GM18508 (cell line): ENCODE data around the gene LRP5.

Source experiments
- ATAC-seq: cut with Tn5 transposase; IDR thresholded peaks from one replicate; pipeline ENCODE4 v1.9.1; 2021; ENCODE audit warnings: moderate number of reproducible peaks; ENCODE audit not compliant: insufficient read depth, unreplicated experiment

Gene LRP5

GRCh38 chr11:68326334-68327215, 14.2 kb downstream of the LRP5 start:
- ATAC-seq = no peak

- ATAC-seq = no peak
Measured at GRCh38 chr11:68327586-68328370, 15.4 kb downstream of the LRP5 start.

- no peak for ATAC-seq
Measured at GRCh38 chr11:68328374-68329091, 16.1 kb downstream of the LRP5 start.

GRCh38 chr11:68329536-68329935, 17.1 kb downstream of the LRP5 start:
- no peak for ATAC-seq

GRCh38 chr11:68329978-68330699, 17.7 kb downstream of the LRP5 start:
- ATAC-seq = no peak

- ATAC-seq = no peak
Measured at GRCh38 chr11:68330700-68331337, 18.4 kb downstream of the LRP5 start.

- ATAC-seq = no peak
Measured at GRCh38 chr11:68331338-68331947, 19.1 kb downstream of the LRP5 start.

GRCh38 chr11:68332186-68332585, 19.8 kb downstream of the LRP5 start:
- no peak for ATAC-seq

- no peak for ATAC-seq
Measured at GRCh38 chr11:68333173-68333572, 20.8 kb downstream of the LRP5 start.

GRCh38 chr11:68334923-68335322, 22.5 kb downstream of the LRP5 start:
- no peak for ATAC-seq

- no peak for ATAC-seq
Measured at GRCh38 chr11:68335683-68336082, 23.3 kb downstream of the LRP5 start.

GRCh38 chr11:68336716-68337115, 24.3 kb downstream of the LRP5 start:
- ATAC-seq = no peak

- no peak for ATAC-seq
Measured at GRCh38 chr11:68337399-68337835, 25.0 kb downstream of the LRP5 start.

GRCh38 chr11:68338051-68338780, 25.8 kb downstream of the LRP5 start:
- ATAC-seq = no peak

- ATAC-seq = no peak
Measured at GRCh38 chr11:68340003-68340767, 27.8 kb downstream of the LRP5 start.

- no peak for ATAC-seq
Measured at GRCh38 chr11:68340784-68341556, 28.6 kb downstream of the LRP5 start.
